Breast epithelium (tissue), 4 donors: ENCODE data around the gene COL4A2. TPM values are rescaled to one million over a fixed set of nuclear protein-coding genes. Genes with fewer than 3 reads are reported as not detected.

Experiments used
- DNase-seq, 2 donors: peaks; one replicate each; pipeline ENCODE4 v3.0.0-alpha.2; 2019; ENCODE audit warnings: low spot score in 2 of 2
- H3K27ac ChIP-seq, 2 donors: fragments of 200-600 bp; sonication (generic) in 1 of 2; one replicate each; pipeline ENCODE4 v1.5.1; 2016 to 2019; ENCODE audit warnings: mild to moderate bottlenecking in 1 of 2
- H3K27me3 ChIP-seq, 2 donors: fragments of 200-600 bp; sonication (generic) in 1 of 2; one replicate each; pipeline versions ENCODE4 v1.5.1 to v1.6.0; 2017 to 2019; ENCODE audit warnings: control low read depth in 1 of 2, mild to moderate bottlenecking in 1 of 2
- H3K36me3 ChIP-seq: fragments of 200-600 bp; one replicate; pipeline ENCODE4 v1.5.1; 2019
- H3K4me1 ChIP-seq, 2 donors: fragments of 200-600 bp; sonication (generic); one replicate each; pipeline ENCODE4 v1.5.1; 2016 to 2019; ENCODE audit warnings: control low read depth in 1 of 2
- H3K4me3 ChIP-seq, 3 donors: fragments of 200-600 bp; sonication (generic); 1 replicate in 2 of 3; 2 replicates in 1 of 3; pipeline ENCODE4 v1.5.1; 2016 to 2019; ENCODE audit warnings: mild to moderate bottlenecking in 3 of 3, moderate library complexity in 2 of 3
- H3K9me3 ChIP-seq, 2 donors: fragments of 200-600 bp; sonication (generic) in 1 of 2; one replicate each; pipeline ENCODE4 v1.5.1; 2016 to 2019; ENCODE audit warnings: control low read depth in 1 of 2
- POLR2A ChIP-seq: fragments of 450-650 bp; IDR thresholded peaks from one replicate; pipeline ENCODE4 v1.6.1; 2016; ENCODE audit warnings: antibody characterized with exemption, mild to moderate bottlenecking, moderate library complexity
- POLR2AphosphoS5 ChIP-seq, 3 donors: sonication (generic); formaldehyde crosslinking; IDR thresholded peaks; one replicate each; pipeline ENCODE4 v1.6.1; 2017; ENCODE audit warnings: antibody characterized with exemption in 3 of 3
- intact Hi-C: fragments of 100-400 bp; cut with DNase I; formaldehyde crosslinking; loops from one replicate; pipeline ENCODE4 v1.15.1; 2023; ENCODE audit warnings: low total_unique reads
- total RNA-seq, 3 donors: library from RNA; depleted of rRNA; stranded (reverse); fragments of >200 nt; gene quantifications; one replicate each; pipeline ENCODE4 v1.1.0, GENCODE V29; 2016
- TF ChIP-seq, protein P1 (sequence below), 3 donors: fragments of 450-650 bp; IDR thresholded peaks; one replicate each; pipeline ENCODE4 v1.5.1; 2016 to 2017; ENCODE audit warnings: antibody characterized with exemption in 3 of 3, mild to moderate bottlenecking in 3 of 3, moderate library complexity in 3 of 3

Gene COL4A2
- total RNA-seq, 3 donors from 2014 or later = 107 to 841 (median 307) TPM

DNA sequence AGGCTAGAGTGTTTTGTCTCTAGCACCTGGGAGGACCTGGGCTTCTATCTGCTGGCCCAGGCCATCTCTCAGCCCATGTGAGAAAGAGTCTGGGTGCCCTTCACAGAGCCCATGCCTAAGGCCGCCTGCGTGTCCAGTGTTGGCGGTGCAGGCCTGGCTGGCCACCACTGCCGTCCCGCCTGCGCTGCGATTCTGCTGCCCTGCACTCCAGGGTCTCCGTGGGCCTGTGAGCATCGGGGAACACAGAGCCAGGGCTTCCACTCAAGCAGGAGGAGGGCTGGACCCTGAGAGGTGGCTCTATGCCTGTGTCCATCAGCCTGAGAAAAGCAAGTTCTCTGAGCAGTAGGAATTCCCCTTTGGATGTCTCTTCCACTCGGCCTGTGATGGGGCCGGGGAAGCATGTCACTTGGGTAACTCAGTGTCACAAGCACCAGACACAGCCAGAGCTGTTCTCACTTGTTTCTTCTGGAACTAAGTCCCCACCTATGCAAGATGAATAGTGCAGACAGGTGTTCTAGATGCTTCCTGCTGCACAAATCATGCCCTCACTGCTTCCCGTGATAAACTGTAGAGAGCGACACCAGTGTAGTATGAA, 160.5 kb downstream of the COL4A2 start:
- TF ChIP-seq, protein P1, sequence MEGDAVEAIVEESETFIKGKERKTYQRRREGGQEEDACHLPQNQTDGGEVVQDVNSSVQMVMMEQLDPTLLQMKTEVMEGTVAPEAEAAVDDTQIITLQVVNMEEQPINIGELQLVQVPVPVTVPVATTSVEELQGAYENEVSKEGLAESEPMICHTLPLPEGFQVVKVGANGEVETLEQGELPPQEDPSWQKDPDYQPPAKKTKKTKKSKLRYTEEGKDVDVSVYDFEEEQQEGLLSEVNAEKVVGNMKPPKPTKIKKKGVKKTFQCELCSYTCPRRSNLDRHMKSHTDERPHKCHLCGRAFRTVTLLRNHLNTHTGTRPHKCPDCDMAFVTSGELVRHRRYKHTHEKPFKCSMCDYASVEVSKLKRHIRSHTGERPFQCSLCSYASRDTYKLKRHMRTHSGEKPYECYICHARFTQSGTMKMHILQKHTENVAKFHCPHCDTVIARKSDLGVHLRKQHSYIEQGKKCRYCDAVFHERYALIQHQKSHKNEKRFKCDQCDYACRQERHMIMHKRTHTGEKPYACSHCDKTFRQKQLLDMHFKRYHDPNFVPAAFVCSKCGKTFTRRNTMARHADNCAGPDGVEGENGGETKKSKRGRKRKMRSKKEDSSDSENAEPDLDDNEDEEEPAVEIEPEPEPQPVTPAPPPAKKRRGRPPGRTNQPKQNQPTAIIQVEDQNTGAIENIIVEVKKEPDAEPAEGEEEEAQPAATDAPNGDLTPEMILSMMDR (IDR thresholded peaks at IDR 0.05) = no peak
- TF ChIP-seq POLR2A = no peak
- TF ChIP-seq POLR2AphosphoS5 (IDR thresholded peaks at IDR 0.05) = no peak
- H3K9me3 ChIP-seq = no peaks in the 10 kb centered on the region
- H3K4me1 ChIP-seq = no peaks in the 10 kb centered on the region
- intact Hi-C loops = no loop called here
- DNase-seq = no peak
- no peaks in the 10 kb centered on the region for H3K27me3 ChIP-seq
- no peak overlapping the region for H3K27ac ChIP-seq
- no peaks in the 10 kb centered on the region for H3K36me3 ChIP-seq
- no peak overlapping the region for H3K4me3 ChIP-seq

DNA sequence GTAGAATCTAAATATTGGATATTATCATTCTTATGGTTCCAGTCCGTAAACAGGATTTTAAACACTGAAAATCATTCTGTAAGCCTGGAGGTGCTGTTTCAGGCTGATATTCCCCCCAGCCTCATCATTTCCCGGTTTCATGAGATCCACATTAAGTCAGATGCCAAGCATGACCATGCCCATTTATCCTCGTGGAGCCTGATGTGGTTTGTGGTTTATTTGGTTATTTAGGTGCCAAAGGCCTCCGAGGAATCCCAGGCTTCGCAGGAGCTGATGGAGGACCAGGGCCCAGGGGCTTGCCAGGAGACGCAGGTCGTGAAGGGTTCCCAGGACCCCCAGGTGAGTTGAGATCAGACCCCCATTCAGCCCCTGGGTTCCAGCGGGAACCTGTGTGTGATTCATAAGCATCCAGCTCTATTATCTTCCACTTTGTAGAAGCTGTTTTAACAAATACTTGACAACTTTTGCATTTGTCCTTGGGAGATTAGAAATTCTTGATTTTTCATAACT, 162.0 kb downstream of the COL4A2 start:
- Histone ChIP-seq H3K36me3 (no peaks in the 10 kb centered on the region), H3K4me1 (no peaks in the 10 kb centered on the region), H3K27me3 (no peaks in the 10 kb centered on the region), H3K4me3 (no peak overlapping the region), H3K27ac (no peak overlapping the region), H3K9me3 (no peaks in the 10 kb centered on the region)
- intact Hi-C loops = no loop called here
- TF ChIP-seq POLR2AphosphoS5 (IDR thresholded peaks at IDR 0.05) = no peak
- TF ChIP-seq, protein P1 (IDR thresholded peaks at IDR 0.05) = no peak
- TF ChIP-seq POLR2A = no peak
- DNase-seq = no peak

DNA sequence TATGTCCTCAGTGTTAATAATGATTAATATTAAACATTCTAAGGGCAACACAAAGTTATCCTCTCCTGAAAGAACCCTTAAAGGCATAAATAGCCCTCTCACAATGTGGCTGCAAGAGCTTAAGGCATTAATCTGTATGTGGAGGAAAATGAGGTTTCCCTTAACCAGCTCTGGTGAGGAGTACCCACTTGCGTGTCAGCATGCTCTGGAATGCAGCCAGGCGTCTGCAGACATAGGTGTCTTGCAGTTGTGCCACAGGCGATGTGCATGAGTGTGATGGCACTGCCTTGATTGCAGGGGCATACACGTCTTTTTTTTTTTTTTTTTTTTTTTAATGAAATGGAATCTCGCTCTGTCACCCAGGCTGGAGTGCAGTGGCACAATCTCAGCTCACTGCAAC, 162.5 kb downstream of the COL4A2 start:
- Histone ChIP-seq H3K27me3 (no peaks in the 10 kb centered on the region), H3K36me3 (no peaks in the 10 kb centered on the region), H3K27ac (no peak overlapping the region), H3K9me3 (no peaks in the 10 kb centered on the region), H3K4me1 (no peaks in the 10 kb centered on the region), H3K4me3 (no peak overlapping the region)
- intact Hi-C loops = no loop called here
- TF ChIP-seq, protein P1 (IDR thresholded peaks at IDR 0.05) = no peak
- TF ChIP-seq POLR2A (no peak), POLR2AphosphoS5 (IDR thresholded peaks at IDR 0.05) (no peak)
- DNase-seq = no peak

DNA sequence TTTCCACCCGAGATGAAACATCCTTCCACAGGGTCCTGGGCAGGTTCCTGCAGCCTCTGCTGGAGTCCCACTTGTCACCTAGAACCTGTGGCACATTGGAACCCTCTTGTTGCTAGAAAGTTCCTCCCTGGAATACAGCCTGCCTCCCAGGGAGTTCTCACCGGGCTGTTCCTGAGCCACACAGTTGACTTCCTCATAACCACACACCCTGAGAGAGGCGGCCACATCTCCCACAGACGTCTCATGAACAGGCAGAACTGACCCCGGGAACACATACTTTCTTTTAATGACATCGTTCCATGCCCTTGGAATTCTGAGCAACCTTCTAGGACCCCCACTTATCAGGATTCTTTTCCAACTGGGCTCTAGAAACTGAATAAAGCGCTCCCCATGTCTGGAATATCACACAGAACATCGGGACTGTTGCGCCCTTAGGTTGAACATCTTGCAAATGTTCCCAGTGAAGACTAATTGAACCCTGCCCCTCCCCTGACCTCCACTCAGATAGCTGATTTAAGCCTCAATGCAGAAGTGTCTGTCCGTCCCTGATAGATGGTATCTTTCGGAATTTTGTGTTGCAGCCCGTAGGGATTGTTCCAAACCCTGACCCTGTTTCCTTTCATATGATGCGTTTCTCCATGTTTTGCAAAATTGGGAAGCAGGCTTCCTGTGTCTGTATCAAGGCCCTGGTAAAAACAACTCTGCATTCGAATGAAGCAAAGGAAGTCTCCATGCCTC, 163.4 kb downstream of the COL4A2 start:
- Histone ChIP-seq H3K4me3 (no peak overlapping the region), H3K27ac (no peak overlapping the region), H3K9me3 (no peaks in the 10 kb centered on the region), H3K27me3 (no peaks in the 10 kb centered on the region), H3K4me1 (no peaks in the 10 kb centered on the region), H3K36me3 (no peaks in the 10 kb centered on the region)
- TF ChIP-seq, protein P1 (IDR thresholded peaks at IDR 0.05) = no peak
- no peak for DNase-seq
- intact Hi-C loops = no loop called here

DNA sequence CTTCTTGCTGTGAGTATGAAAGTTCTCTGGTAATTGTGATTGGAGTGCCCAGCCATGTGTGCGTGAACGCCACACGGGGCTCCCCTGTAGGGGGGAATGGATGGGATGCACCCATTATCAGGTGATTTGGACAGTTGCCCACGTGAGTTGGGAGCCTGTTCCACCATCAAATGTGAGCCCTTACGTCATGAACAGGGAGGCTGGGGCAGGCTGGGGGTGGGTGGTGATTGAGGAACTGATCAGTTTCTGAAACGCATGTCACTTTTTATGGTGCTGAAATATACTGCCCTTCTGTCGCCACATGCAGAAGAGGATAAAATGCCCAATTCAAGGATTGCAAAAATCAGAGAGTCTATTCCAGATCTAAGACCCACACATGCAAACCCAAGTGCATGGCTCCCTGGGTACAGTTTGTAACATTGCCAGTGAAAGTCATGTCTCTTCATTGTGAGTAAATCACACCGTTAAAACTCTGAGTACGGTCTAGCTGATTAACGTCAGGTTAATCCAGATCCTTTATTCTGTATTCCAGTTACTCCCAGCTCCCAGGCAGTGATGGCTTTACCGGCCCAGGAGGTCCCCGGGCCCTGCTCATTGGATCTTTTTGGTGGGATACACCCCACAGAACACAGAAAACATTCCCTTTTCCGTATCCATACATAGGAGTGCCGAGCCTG, 164.2 kb downstream of the COL4A2 start:
- DNase-seq = no peak
- no peak overlapping the region for H3K27ac ChIP-seq
- no peaks in the 10 kb centered on the region for H3K27me3 ChIP-seq
- H3K4me3 ChIP-seq = no peak overlapping the region
- TF ChIP-seq, protein P1 (IDR thresholded peaks at IDR 0.05) = no peak
- TF ChIP-seq POLR2AphosphoS5 (IDR thresholded peaks at IDR 0.05) (no peak), POLR2A (no peak)
- intact Hi-C loops = no loop called here
- no peaks in the 10 kb centered on the region for H3K9me3 ChIP-seq
- H3K36me3 ChIP-seq = no peaks in the 10 kb centered on the region
- H3K4me1 ChIP-seq = no peaks in the 10 kb centered on the region
